ENCODE results near the gene PLEKHM2.

Gene PLEKHM2

GRCh38 chr1:15761366-15762128 is 77.4 kb downstream of the PLEKHM2 start:
- no peak for DNase-seq

- DNase-seq: no peak
Measured at GRCh38 chr1:15762546-15762945, 78.4 kb downstream of the PLEKHM2 start.

- no peak for DNase-seq
Measured at GRCh38 chr1:15764269-15764764, 80.2 kb downstream of the PLEKHM2 start.

- DNase-seq: no peak
Measured at GRCh38 chr1:15764890-15765289, 80.8 kb downstream of the PLEKHM2 start.

DNA sequence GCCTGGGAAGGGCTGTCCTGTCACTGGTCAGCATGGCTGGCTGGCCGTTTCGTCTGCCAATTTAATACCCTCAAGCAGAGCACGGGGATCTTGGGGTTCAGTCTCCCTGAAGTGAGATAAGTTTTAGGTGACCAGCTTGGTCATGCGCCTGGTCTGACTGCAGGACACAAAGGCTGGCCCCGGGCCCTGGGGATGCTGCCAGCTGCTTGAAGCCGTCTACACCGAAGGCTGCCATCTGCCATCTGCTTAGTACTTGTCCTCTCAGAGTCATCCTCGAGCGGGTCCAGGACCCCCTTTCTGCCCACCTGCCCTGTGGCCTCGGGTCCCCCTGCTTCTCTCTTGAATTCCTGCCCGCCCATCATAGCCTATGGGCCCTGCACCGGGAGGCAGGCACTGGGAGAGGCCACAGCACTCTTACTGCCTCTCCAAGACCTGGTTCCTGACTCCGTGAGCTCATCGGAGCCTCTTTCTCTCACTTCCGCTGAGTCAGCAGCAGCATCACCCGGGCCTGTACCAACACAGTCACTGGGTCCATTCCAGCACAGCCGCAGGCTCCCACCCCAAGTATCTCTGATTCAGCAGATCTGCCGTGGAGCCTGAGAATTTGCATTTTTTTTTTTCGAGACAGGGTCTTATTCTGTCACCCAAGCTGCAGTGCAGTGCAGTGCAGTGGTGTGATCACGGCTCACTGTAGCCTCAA is 81.5 kb downstream of the PLEKHM2 start:
- DNase-seq: no peak

GRCh38 chr1:15767941-15768340 is 83.8 kb downstream of the PLEKHM2 start:
- no peak for DNase-seq

- no peak for DNase-seq
Measured at GRCh38 chr1:15768388-15768787, 84.3 kb downstream of the PLEKHM2 start.

GRCh38 chr1:15770313-15770962 is 86.3 kb downstream of the PLEKHM2 start:
- DNase-seq: no peak

GRCh38 chr1:15771836-15772515 is 87.9 kb downstream of the PLEKHM2 start:
- DNase-seq: no peak

- no peak for DNase-seq
Measured at GRCh38 chr1:15775706-15776105, 91.6 kb downstream of the PLEKHM2 start.

DNA sequence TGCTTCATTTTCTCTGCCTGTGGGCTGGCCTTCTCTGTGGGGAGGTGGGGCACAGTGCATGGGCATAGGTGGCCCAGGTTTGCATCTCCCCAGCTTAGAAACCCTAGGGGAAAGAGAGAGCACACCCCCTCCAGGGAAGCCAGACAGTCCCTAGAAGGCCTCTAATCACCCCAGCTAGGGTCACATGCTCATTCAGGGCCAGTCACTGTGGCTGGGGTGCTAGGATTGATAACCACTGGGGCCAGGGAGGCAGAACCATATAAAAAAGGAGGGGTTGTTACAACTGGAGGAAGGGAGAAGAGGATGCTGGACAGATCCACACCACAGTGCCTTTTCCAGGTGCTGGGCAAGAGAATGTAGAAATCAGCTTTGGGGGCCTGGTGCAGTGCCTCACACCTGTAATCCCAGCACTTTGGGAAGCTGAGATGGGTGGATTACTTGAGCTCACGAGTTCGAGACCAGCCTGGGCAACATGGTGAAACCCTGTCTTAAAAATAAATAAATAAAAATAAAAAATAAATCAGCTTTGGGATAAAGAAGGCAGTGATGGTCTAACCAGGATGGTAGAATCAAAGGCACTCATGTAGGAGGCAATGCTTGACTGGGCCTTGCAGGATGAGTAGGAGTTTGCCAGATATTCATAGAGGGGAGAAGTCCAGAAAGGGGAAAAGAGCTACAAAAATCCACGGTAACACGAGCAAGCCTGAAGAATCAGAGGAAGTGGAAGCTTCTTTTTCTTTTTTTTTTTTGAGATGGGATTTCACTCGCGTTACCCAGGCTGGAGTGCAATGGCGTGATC is 94.0 kb downstream of the PLEKHM2 start:
- DNase-seq: no peak
